ENCODE measurements around the gene TSC22D2.

The TSC22D2 gene

GRCh38 chr3:150421799-150422548 lies 13.9 kb downstream of the TSC22D2 start:
- TF ChIP-seq PATZ1 (CRISPR knock-in tag; IDR thresholded peaks at IDR 0.05; ENCODE audit: borderline replicate concordance) (0 out of 2 replicates have a peak, but pooled peaks have one; percentile 44), ZFP3 (CRISPR knock-in tag; IDR thresholded peaks at IDR 0.05) (0 out of 2 replicates have a peak, but pooled peaks have one; percentile 34), GLIS3 (CRISPR knock-in tag; IDR thresholded peaks at IDR 0.05) (0 out of 2 replicates have a peak, but pooled peaks have one; percentile 66), BACH2 (CRISPR knock-in tag; IDR thresholded peaks at IDR 0.05; ENCODE audit: borderline replicate concordance) (no peak), ISL1 (CRISPR knock-in tag; IDR thresholded peaks at IDR 0.05) (peak; percentile 97), ZC3H10 (CRISPR knock-in tag; IDR thresholded peaks at IDR 0.05) (no peak)
- TF ChIP-seq, protein P1, sequence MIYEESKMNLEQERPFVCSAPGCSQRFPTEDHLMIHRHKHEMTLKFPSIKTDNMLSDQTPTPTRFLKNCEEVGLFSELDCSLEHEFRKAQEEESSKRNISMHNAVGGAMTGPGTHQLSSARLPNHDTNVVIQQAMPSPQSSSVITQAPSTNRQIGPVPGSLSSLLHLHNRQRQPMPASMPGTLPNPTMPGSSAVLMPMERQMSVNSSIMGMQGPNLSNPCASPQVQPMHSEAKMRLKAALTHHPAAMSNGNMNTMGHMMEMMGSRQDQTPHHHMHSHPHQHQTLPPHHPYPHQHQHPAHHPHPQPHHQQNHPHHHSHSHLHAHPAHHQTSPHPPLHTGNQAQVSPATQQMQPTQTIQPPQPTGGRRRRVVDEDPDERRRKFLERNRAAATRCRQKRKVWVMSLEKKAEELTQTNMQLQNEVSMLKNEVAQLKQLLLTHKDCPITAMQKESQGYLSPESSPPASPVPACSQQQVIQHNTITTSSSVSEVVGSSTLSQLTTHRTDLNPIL (CRISPR knock-in tag; IDR thresholded peaks at IDR 0.05; ENCODE audit: low read depth): 0 out of 2 replicates have a peak, but pooled peaks have one; percentile 11
- TF ChIP-seq, protein P2, sequence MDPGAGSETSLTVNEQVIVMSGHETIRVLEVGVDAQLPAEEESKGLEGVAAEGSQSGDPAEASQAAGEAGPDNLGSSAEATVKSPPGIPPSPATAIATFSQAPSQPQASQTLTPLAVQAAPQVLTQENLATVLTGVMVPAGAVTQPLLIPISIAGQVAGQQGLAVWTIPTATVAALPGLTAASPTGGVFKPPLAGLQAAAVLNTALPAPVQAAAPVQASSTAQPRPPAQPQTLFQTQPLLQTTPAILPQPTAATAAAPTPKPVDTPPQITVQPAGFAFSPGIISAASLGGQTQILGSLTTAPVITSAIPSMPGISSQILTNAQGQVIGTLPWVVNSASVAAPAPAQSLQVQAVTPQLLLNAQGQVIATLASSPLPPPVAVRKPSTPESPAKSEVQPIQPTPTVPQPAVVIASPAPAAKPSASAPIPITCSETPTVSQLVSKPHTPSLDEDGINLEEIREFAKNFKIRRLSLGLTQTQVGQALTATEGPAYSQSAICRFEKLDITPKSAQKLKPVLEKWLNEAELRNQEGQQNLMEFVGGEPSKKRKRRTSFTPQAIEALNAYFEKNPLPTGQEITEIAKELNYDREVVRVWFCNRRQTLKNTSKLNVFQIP (CRISPR knock-in tag; IDR thresholded peaks at IDR 0.05; ENCODE audit: borderline replicate concordance, low read depth): 0 out of 2 replicates have a peak, but pooled peaks have one; percentile 68
- ATAC-seq: peak; percentile 75

DNA sequence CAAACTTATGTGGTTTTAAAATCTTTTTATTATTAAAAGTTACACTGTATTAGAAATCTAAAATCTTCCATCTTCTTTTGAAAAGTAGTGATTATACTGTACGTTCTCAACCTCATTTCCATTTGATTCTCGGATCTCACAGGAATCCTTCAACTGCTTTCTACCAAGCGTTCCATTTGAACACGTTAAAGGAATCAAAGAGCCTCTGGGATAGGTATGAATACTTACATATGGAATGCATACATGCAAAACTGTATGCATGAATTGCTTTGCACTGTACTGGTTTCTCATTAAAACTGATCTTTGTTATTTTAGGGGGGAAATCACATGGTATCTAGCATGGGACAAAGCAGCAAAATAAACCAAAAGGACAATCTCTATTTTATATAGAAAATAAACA lies 14.8 kb downstream of the TSC22D2 start:
- ATAC-seq: no peak
- TF ChIP-seq, protein P1 (CRISPR knock-in tag; IDR thresholded peaks at IDR 0.05; ENCODE audit: low read depth): no peak
- TF ChIP-seq TCF4 (CRISPR knock-in tag; IDR thresholded peaks at IDR 0.05; ENCODE audit: borderline replicate concordance): no peak
- TF ChIP-seq, protein P3, sequence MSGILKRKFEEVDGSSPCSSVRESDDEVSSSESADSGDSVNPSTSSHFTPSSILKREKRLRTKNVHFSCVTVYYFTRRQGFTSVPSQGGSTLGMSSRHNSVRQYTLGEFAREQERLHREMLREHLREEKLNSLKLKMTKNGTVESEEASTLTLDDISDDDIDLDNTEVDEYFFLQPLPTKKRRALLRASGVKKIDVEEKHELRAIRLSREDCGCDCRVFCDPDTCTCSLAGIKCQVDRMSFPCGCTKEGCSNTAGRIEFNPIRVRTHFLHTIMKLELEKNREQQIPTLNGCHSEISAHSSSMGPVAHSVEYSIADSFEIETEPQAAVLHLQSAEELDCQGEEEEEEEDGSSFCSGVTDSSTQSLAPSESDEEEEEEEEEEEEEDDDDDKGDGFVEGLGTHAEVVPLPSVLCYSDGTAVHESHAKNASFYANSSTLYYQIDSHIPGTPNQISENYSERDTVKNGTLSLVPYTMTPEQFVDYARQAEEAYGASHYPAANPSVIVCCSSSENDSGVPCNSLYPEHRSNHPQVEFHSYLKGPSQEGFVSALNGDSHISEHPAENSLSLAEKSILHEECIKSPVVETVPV (CRISPR knock-in tag; IDR thresholded peaks at IDR 0.05): no peak
- no peak for TF ChIP-seq ZNF70 (CRISPR knock-in tag; IDR thresholded peaks at IDR 0.05)
- no peak for TF ChIP-seq TOX (CRISPR knock-in tag; IDR thresholded peaks at IDR 0.05; ENCODE audit: borderline replicate concordance)
- TF ChIP-seq OSR1 (CRISPR knock-in tag; IDR thresholded peaks at IDR 0.05): no peak
- no peak for TF ChIP-seq ESRRG (CRISPR knock-in tag; IDR thresholded peaks at IDR 0.05)
- no peak for TF ChIP-seq TSHZ2 (CRISPR knock-in tag; IDR thresholded peaks at IDR 0.05)
- no peak for TF ChIP-seq PPARA (CRISPR knock-in tag; IDR thresholded peaks at IDR 0.05; ENCODE audit: borderline replicate concordance)
- TF ChIP-seq RARB (CRISPR knock-in tag; IDR thresholded peaks at IDR 0.05): no peak
- no peak for TF ChIP-seq CSDC2 (CRISPR knock-in tag; IDR thresholded peaks at IDR 0.05)

GRCh38 chr3:150423761-150424160 lies 15.7 kb downstream of the TSC22D2 start:
- TF ChIP-seq ISL1 (CRISPR knock-in tag; IDR thresholded peaks at IDR 0.05): peak; percentile 72
- no peak for TF ChIP-seq GLIS3 (CRISPR knock-in tag; IDR thresholded peaks at IDR 0.05)
- no peak for ATAC-seq
